H1 (cell line): ENCODE data around the gene MYH10. TPM values are rescaled to one million over a fixed set of nuclear protein-coding genes. Genes with fewer than 3 reads are reported as not detected.

ENCODE experiments used
- CTCF ChIA-PET: fragments of 300-600 bp; sonication (Branson Sonifier 250); formaldehyde crosslinking; loops from one replicate; lab custom pipeline; 2021; ENCODE audit not compliant: partially characterized antibody; lab: Charles Lee
- POLR2A ChIA-PET: fragments of 300-600 bp; sonication (Branson Sonifier 250); formaldehyde crosslinking; loops from one replicate; lab custom pipeline; 2021; ENCODE audit warnings: inconsistent platforms; ENCODE audit not compliant: partially characterized antibody; lab: Charles Lee
- DNase-seq, 2 experiments: peaks; one replicate each; pipeline versions ENCODE4 v3.0.0 to v3.0.0-alpha.2; 2010 to 2022; ENCODE audit warnings: low spot score in 2 of 2, low read depth in 1 of 2, mixed read lengths in 1 of 2
- FAIRE-seq: peaks from 2 replicates; lab custom pipeline; 2011; peaks lifted over from hg19 to GRCh38; lab: Jason Lieb, UNC
- H2AFZ ChIP-seq: 2 replicates; pipeline ENCODE4 v1.8.1; 2012; ENCODE audit warnings: low read length, inconsistent platforms
- H2AK5ac ChIP-seq: 2 replicates; pipeline ENCODE4 v1.6.1; 2013; ENCODE audit warnings: low read depth, low read length
- H2BK120ac ChIP-seq: replicated peaks from 2 replicates; pipeline ENCODE3; 2013; ENCODE audit warnings: low read depth, low read length, inconsistent platforms
- H2BK12ac ChIP-seq: 2 replicates; pipeline ENCODE4 v1.6.1; 2013; ENCODE audit warnings: low read depth, low read length
- H2BK15ac ChIP-seq: 2 replicates; pipeline ENCODE4 v1.6.1; 2013; ENCODE audit warnings: low read length
- H2BK20ac ChIP-seq: 2 replicates; pipeline ENCODE4 v1.6.1; 2013; ENCODE audit warnings: low read length
- H2BK5ac ChIP-seq: 2 replicates; pipeline ENCODE4 v1.6.1; 2013; ENCODE audit warnings: low read depth, low read length
- H3K14ac ChIP-seq: 2 replicates; pipeline ENCODE4 v1.6.1; 2013; ENCODE audit warnings: inconsistent platforms; ENCODE audit not compliant: insufficient read length
- H3K18ac ChIP-seq: 2 replicates; pipeline ENCODE4 v1.6.1; 2013; ENCODE audit warnings: low read length; ENCODE audit errors: extremely low read depth
- H3K23ac ChIP-seq: 2 replicates; pipeline ENCODE4 v1.6.1; 2013; ENCODE audit warnings: inconsistent platforms; ENCODE audit not compliant: insufficient read length
- H3K23me2 ChIP-seq: 2 replicates; pipeline ENCODE4 v1.6.1; 2013; ENCODE audit warnings: low read depth, low read length
- H3K27ac ChIP-seq: 2 replicates; pipeline ENCODE4 v1.6.1; 2011; ENCODE audit warnings: low read depth, low read length, inconsistent platforms
- H3K27me3 ChIP-seq, 4 experiments: replicated peaks in 1 of 4; 1 replicate in 1 of 4; 2 replicates in 3 of 4; pipeline versions ENCODE4 v1.6.1 to v1.8.1; 2011 to 2013; ENCODE audit warnings: low read length in 3 of 4, mild to moderate bottlenecking in 3 of 4, inconsistent platforms in 2 of 4, mixed read lengths in 2 of 4, moderate library complexity in 1 of 4; ENCODE audit not compliant: control insufficient read depth in 3 of 4, insufficient read depth in 3 of 4; ENCODE audit errors: extremely low read depth in 1 of 4
- H3K36me3 ChIP-seq, 4 experiments: 2 replicates each; pipeline versions ENCODE4 v1.6.1 to v1.8.1; 2011 to 2013; ENCODE audit warnings: mild to moderate bottlenecking in 4 of 4, low read length in 3 of 4, moderate library complexity in 2 of 4, control low read depth in 1 of 4, inconsistent platforms in 1 of 4; ENCODE audit not compliant: insufficient read depth in 4 of 4, control insufficient read depth in 2 of 4
- H3K4ac ChIP-seq: replicated peaks from 2 replicates; pipeline ENCODE3; 2013; ENCODE audit warnings: low read length, low read depth, mixed read lengths, inconsistent platforms; ENCODE audit not compliant: insufficient read length
- H3K4me1 ChIP-seq, 4 experiments: replicated peaks in 1 of 4; 1 replicate in 1 of 4; 2 replicates in 3 of 4; pipeline versions ENCODE4 v1.6.1 to v1.8.1; 2011 to 2013; ENCODE audit warnings: low read length in 3 of 4, inconsistent platforms in 2 of 4, mixed read lengths in 1 of 4; ENCODE audit not compliant: insufficient read depth in 4 of 4, control insufficient read depth in 3 of 4
- H3K4me2 ChIP-seq, 2 experiments: 2 replicates each; pipeline versions ENCODE4 v1.6.1 to v1.8.1; 2011 to 2013; ENCODE audit warnings: low read depth in 2 of 2, low read length in 2 of 2, control low read depth in 1 of 2, inconsistent platforms in 1 of 2, mild to moderate bottlenecking in 1 of 2; ENCODE audit not compliant: insufficient read depth in 1 of 2
- H3K4me3 ChIP-seq, 4 experiments: fragments of 200-600, 300-600 bp in 1 of 4; sonication (generic), shearing (Covaris generic), sonication (Bioruptor Twin) in 1 of 4; 2 replicates each; pipeline versions ENCODE4 v1.5.1 to v1.8.1; 2011 to 2016; ENCODE audit warnings: low read length in 4 of 4, low read depth in 3 of 4, control low read depth in 2 of 4, inconsistent platforms in 2 of 4, mild to moderate bottlenecking in 2 of 4, mixed read lengths in 1 of 4, moderate library complexity in 1 of 4; ENCODE audit not compliant: insufficient read depth in 2 of 4; ENCODE audit errors: extremely low read depth in 1 of 4
- H3K56ac ChIP-seq: replicated peaks from 2 replicates; pipeline ENCODE3; 2013; ENCODE audit warnings: low read depth, mild to moderate bottlenecking, mixed read lengths, low read length, inconsistent platforms; ENCODE audit not compliant: insufficient read length
- H3K79me1 ChIP-seq: 2 replicates; pipeline ENCODE4 v1.6.1; 2013; ENCODE audit warnings: low read depth, low read length, control low read depth
- H3K79me2 ChIP-seq, 2 experiments: 2 replicates each; pipeline versions ENCODE4 v1.6.1 to v1.8.1; 2012 to 2013; ENCODE audit warnings: low read length in 2 of 2, mild to moderate bottlenecking in 2 of 2, inconsistent platforms in 1 of 2; ENCODE audit not compliant: insufficient read depth in 2 of 2, control insufficient read depth in 1 of 2
- H3K9ac ChIP-seq, 4 experiments: replicated peaks in 1 of 4; 1 replicate in 1 of 4; 2 replicates in 3 of 4; pipeline versions ENCODE4 v1.6.1 to v1.8.1; 2011 to 2013; ENCODE audit warnings: low read depth in 3 of 4, low read length in 3 of 4, control low read depth in 2 of 4, mild to moderate bottlenecking in 2 of 4, moderate library complexity in 2 of 4, inconsistent platforms in 1 of 4; ENCODE audit errors: extremely low read depth in 1 of 4
- H3K9me3 ChIP-seq, 2 experiments: 2 replicates each; pipeline versions ENCODE4 v1.6.1 to v1.8.1; 2012 to 2013; ENCODE audit warnings: mild to moderate bottlenecking in 2 of 2, moderate library complexity in 2 of 2, control low read depth in 1 of 2, inconsistent platforms in 1 of 2, low read depth in 1 of 2, low read length in 1 of 2, mixed read lengths in 1 of 2; ENCODE audit not compliant: insufficient read depth in 2 of 2
- H4K20me1 ChIP-seq, 2 experiments: replicated peaks in 1 of 2; 2 replicates each; pipeline versions ENCODE3 to v1.8.1; 2011 to 2013; ENCODE audit warnings: inconsistent platforms in 2 of 2, low read length in 2 of 2, mild to moderate bottlenecking in 1 of 2; ENCODE audit not compliant: insufficient read depth in 2 of 2, control insufficient read depth in 1 of 2
- H4K5ac ChIP-seq: 2 replicates; pipeline ENCODE4 v1.6.1; 2013; ENCODE audit warnings: low read length, low read depth, mixed read lengths, inconsistent platforms; ENCODE audit not compliant: insufficient read length
- H4K8ac ChIP-seq: 2 replicates; pipeline ENCODE4 v1.8.0; 2013; ENCODE audit warnings: mild to moderate bottlenecking, moderate library complexity, low read length, inconsistent platforms; ENCODE audit not compliant: insufficient read depth; ENCODE audit errors: extremely low read depth
- H4K91ac ChIP-seq: replicated peaks from 2 replicates; pipeline ENCODE3; 2013; ENCODE audit warnings: low read length, mixed read lengths, inconsistent platforms; ENCODE audit not compliant: insufficient read length
- ASH2L ChIP-seq: fragments of 200-600, 300-600 bp; sonication (generic); IDR thresholded peaks from one replicate; pipeline ENCODE4 v1.7.1; 2017; ENCODE audit warnings: low read length
- CBX8 ChIP-seq: fragments of 300-800, 300-1000 bp; sonication (generic); IDR thresholded peaks from 2 replicates; pipeline ENCODE4 v1.7.1; 2016; ENCODE audit warnings: low read depth, low read length, borderline replicate concordance
- CHD1 ChIP-seq: IDR thresholded peaks from 2 replicates; pipeline ENCODE4 v1.6.1; 2012; ENCODE audit warnings: low read depth, low read length, improper control_type of control experiment
- EP300 ChIP-seq, 2 experiments: IDR thresholded peaks; 1 replicate in 1 of 2; 2 replicates in 1 of 2; pipeline ENCODE4 v1.6.1; 2011 to 2012; ENCODE audit warnings: low read depth in 2 of 2, low read length in 2 of 2, mild to moderate bottlenecking in 2 of 2, borderline replicate concordance in 1 of 2, inconsistent platforms in 1 of 2, moderate library complexity in 1 of 2
- RBBP5 ChIP-seq: IDR thresholded peaks from 2 replicates; pipeline ENCODE4 v1.7.1; 2012; ENCODE audit warnings: low read depth, mild to moderate bottlenecking, inconsistent platforms, low read length, moderate library complexity, borderline replicate concordance
- SIRT6 ChIP-seq: IDR thresholded peaks from one replicate; pipeline ENCODE4 v1.7.1; 2012; ENCODE audit warnings: low read length, inconsistent platforms
- USF2 ChIP-seq: IDR thresholded peaks from 2 replicates; pipeline ENCODE4 v1.6.1; 2011; ENCODE audit warnings: low read length, improper control_type of control experiment
- ZNF274 ChIP-seq: IDR thresholded peaks from 2 replicates; pipeline ENCODE4 v1.7.0; 2012; ENCODE audit warnings: low read length, borderline replicate concordance; ENCODE audit errors: extremely low read depth
- WGBS, 2 experiments: shearing (Covaris generic) in 1 of 2; methylation state at CpG; one replicate each; pipeline versions ENCODE4 v1.1.6 to v1.1.7; 2013 to 2015; ENCODE audit warnings: low lambda C conversion rate in 2 of 2, mixed read lengths in 2 of 2, inconsistent platforms in 1 of 2, low coverage in 1 of 2, missing lambda C conversion rate in 1 of 2; ENCODE audit not compliant: insufficient replicate concordance in 2 of 2, insufficient coverage in 1 of 2, insufficient read length in 1 of 2; ENCODE audit errors: extremely low coverage in 1 of 2, missing lambda C conversion rate in 1 of 2; 5-methylcytosine and 5-hydroxymethylcytosine counted together
- polyA plus RNA-seq, 7 experiments: library from polyadenylated mRNA; depleted of rRNA in 3 of 7; stranded (reverse) in 5 of 7; unstranded in 2 of 7; fragments of >200 nt in 5 of 7; fragments of 200-250 nt in 2 of 7; gene quantifications; 1 replicate in 5 of 7; 2 replicates in 1 of 7; 4 replicates in 1 of 7; pipeline versions ENCODE4 v1.2.1 to v1.2.3, GENCODE V29; 2011 to 2013; ENCODE audit warnings: missing spikeins in 2 of 7, mixed read lengths in 2 of 7
- total RNA-seq: library from RNA; stranded (reverse); fragmentation: NEBNext Ultra II Directional; extraction: Animal tissue kit (Norgen Biotek cat#: 25700); gene quantifications from 2 replicates; pipeline ENCODE4 v1.2.1, GENCODE V29; 2021

MYH10 gene
- total and polyA plus RNA-seq, 2 of the 8 experiments (the other 6 are each of a cell fraction or from before 2014, with no cell fraction given) = 64.1 to 289 TPM

GRCh38 chr17:8472663-8473062, 157.9 kb downstream of the MYH10 start:
- ChIA-PET POLR2A (interaction anchor here (0.6 to 2.1 kb wide), 3 partner anchors 10 to 261 kb away, joined by 3 to 5 read pairs (median 4); partner anchors contain the start of gene RPL26), CTCF (interaction anchor here (1.3 kb wide), 1 partner anchor 273 kb away, joined by 4 read pairs; no protein-coding TSS in a partner anchor)
- H4K20me1 ChIP-seq = peaks cover 7 to 8% of the 10 kb centered on the region in 2 experiments
- FAIRE-seq (no peak), DNase-seq (no peak)
- no peak overlapping the region for H3K9ac ChIP-seq
- 92% methylated on average over 8 of the region's 8 CpGs; no CpG with 5 or more reads in 1 of the 2 experiments for WGBS, 2 experiments
- H3K27me3 ChIP-seq = no peaks in the 10 kb centered on the region
- H3K18ac ChIP-seq = no peak overlapping the region
- H2AK5ac ChIP-seq = no peak overlapping the region
- no peak overlapping the region for H3K23ac ChIP-seq
- no peaks in the 10 kb centered on the region for H3K4me1 ChIP-seq
- H3K4me3 ChIP-seq = no peak overlapping the region
- no peak overlapping the region for H4K5ac ChIP-seq
- no peak overlapping the region for H3K14ac ChIP-seq
- no peak overlapping the region for H2BK12ac ChIP-seq
- no peak overlapping the region for H2BK5ac ChIP-seq
- no peak overlapping the region for H4K8ac ChIP-seq
- H3K79me1 ChIP-seq = no peaks in the 10 kb centered on the region; the same call in 1 of the 2 replicates
- no peaks in the 10 kb centered on the region for H3K23me2 ChIP-seq
- no peak overlapping the region for H2BK20ac ChIP-seq
- peaks cover 25 to 43% (median 33%) of the 10 kb centered on the region in 4 experiments for H3K36me3 ChIP-seq
- no peak overlapping the region for H2BK120ac ChIP-seq
- no peak overlapping the region for H2BK15ac ChIP-seq
- no peak overlapping the region for H4K91ac ChIP-seq
- H3K9me3 ChIP-seq = no peaks in the 10 kb centered on the region
- no peak overlapping the region for H3K4ac ChIP-seq
- no peak overlapping the region for H3K4me2 ChIP-seq
- no peak overlapping the region for H2AFZ ChIP-seq
- no peaks in the 10 kb centered on the region for H3K79me2 ChIP-seq
- no peak overlapping the region for H3K27ac ChIP-seq
- H3K56ac ChIP-seq = no peak overlapping the region
- TF ChIP-seq USF2 = no peak
- TF ChIP-seq ASH2L = no peak
- TF ChIP-seq SIRT6 = no peak
- TF ChIP-seq CHD1 = no peak
- TF ChIP-seq ZNF274 = no peak
- TF ChIP-seq EP300 (IDR thresholded peaks at IDR 0.05; ENCODE audit: borderline replicate concordance in 1 of 2, low read depth in 2 of 2, low read length in 2 of 2) = no peak
- no peak for TF ChIP-seq CBX8
- TF ChIP-seq RBBP5 = no peak
